Endothelial cell (in vitro differentiated cells): ENCODE measurements around the gene IFT172. TPM values are rescaled to one million over a fixed set of nuclear protein-coding genes. Genes with fewer than 3 reads are reported as not detected.
A peak's percentile ranks its signal among the peaks of the same experiment; 100 is the strongest.

Experiments
- DNase-seq: peaks from one replicate; pipeline ENCODE4 v3.0.0; 2021; ENCODE audit warnings: low spot score
- H3K27ac Mint-ChIP-seq: one replicate; pipeline ENCODE4 v1.8.0; 2021; ENCODE audit warnings: mixed read lengths, inconsistent platforms; ENCODE audit not compliant: unreplicated experiment
- H3K27me3 Mint-ChIP-seq: one replicate; pipeline ENCODE4 v1.8.0; 2021; ENCODE audit warnings: mild to moderate bottlenecking, moderate library complexity, mixed read lengths, inconsistent platforms; ENCODE audit not compliant: unreplicated experiment
- H3K36me3 Mint-ChIP-seq: one replicate; pipeline ENCODE4 v1.8.0; 2021; ENCODE audit warnings: mild to moderate bottlenecking, low read depth, mixed read lengths, inconsistent platforms; ENCODE audit not compliant: unreplicated experiment
- H3K4me1 Mint-ChIP-seq: one replicate; pipeline ENCODE4 v1.8.0; 2021; ENCODE audit warnings: mild to moderate bottlenecking, mixed read lengths, inconsistent platforms; ENCODE audit not compliant: unreplicated experiment
- H3K4me3 Mint-ChIP-seq: one replicate; pipeline ENCODE4 v1.8.0; 2021; ENCODE audit warnings: mild to moderate bottlenecking, mixed read lengths, inconsistent platforms; ENCODE audit not compliant: unreplicated experiment
- H3K9me3 Mint-ChIP-seq: one replicate; pipeline ENCODE4 v1.8.0; 2021; ENCODE audit warnings: mixed read lengths, inconsistent platforms; ENCODE audit not compliant: unreplicated experiment
- total RNA-seq: library from RNA; stranded (reverse); fragmentation: NEBNext Ultra II Directional; extraction: Animal tissue kit (Norgen Biotek cat#: 25700); gene quantifications from one replicate; pipeline ENCODE4 v1.2.1, GENCODE V29; 2021; ENCODE audit not compliant: unreplicated experiment
- TF ChIP-seq, protein P1 (sequence below): fragments of 200-600 bp; sonication (generic); IDR thresholded peaks from one replicate; pipeline ENCODE4 v1.5.0; 2021; ENCODE audit warnings: antibody characterized with exemption; ENCODE audit not compliant: unreplicated experiment

Gene IFT172
- total RNA-seq, 1 donor from 2014 or later, result 32.2 TPM

DNA sequence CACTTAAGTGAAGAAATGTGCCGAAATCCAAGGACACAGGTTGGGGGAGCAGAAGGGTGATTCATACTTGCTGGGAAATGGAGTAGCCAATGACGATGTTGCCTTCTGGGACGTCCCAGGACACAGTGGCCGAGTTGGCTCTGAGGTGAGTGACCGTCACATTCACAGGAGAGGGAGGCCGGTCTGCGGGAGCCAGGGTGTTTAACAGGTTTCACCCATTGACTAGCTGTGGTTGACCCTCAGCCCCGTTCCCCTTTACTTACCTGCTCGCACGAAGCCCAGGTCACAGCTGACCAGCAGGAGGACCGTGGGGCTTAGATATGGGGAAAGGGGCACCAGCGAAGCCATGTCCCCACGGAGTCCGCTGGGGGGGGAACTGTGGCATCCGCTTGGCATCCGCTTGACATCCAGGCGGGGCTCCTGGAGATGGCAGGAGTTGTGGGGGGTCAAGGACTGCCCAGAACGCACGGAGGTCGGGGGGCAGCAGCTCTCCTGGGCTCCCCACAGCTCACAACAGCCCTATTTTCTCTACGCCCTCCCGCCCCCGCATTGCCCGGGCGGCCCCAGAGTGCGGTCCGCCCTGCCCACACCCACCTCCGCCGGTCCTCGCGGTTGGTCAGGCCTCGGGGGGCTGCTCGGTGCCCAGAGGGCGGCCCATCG, 4.9 kb upstream of the IFT172 start:
- Mint-ChIP-seq H3K9me3 (no peaks in the 10 kb centered on the region), H3K4me1 (peaks cover 17% of the 10 kb centered on the region), H3K4me3 (peak overlapping the region; percentile 87), H3K27me3 (peaks cover 17% of the 10 kb centered on the region), H3K36me3 (peaks cover 3% of the 10 kb centered on the region), H3K27ac (no peak overlapping the region)
- peak; percentile 10 for DNase-seq
- TF ChIP-seq, protein P1, sequence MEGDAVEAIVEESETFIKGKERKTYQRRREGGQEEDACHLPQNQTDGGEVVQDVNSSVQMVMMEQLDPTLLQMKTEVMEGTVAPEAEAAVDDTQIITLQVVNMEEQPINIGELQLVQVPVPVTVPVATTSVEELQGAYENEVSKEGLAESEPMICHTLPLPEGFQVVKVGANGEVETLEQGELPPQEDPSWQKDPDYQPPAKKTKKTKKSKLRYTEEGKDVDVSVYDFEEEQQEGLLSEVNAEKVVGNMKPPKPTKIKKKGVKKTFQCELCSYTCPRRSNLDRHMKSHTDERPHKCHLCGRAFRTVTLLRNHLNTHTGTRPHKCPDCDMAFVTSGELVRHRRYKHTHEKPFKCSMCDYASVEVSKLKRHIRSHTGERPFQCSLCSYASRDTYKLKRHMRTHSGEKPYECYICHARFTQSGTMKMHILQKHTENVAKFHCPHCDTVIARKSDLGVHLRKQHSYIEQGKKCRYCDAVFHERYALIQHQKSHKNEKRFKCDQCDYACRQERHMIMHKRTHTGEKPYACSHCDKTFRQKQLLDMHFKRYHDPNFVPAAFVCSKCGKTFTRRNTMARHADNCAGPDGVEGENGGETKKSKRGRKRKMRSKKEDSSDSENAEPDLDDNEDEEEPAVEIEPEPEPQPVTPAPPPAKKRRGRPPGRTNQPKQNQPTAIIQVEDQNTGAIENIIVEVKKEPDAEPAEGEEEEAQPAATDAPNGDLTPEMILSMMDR, result no peak

DNA sequence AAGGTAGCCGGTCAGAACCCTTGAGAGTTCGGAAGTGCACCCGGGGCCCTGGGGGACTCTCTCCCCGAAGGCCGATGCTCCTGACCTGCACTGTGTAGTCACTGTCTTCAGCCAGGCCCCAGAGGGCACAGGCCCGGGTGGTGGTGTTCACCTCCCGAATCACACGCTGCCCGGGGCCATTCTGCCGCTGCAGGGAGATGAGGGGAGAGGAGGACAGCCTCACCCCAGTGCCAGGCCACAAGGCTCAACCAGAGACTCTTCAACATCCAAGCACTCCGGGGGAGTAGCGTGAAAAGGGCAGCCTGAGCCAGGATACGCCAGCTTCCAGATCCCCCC, 4.4 kb upstream of the IFT172 start:
- peaks cover 18% of the 10 kb centered on the region for H3K4me1 Mint-ChIP-seq
- no peak for DNase-seq
- peak overlapping the region; percentile 87 for H3K4me3 Mint-ChIP-seq
- TF ChIP-seq, protein P1, result no peak
- H3K27me3 Mint-ChIP-seq, result peaks cover 17% of the 10 kb centered on the region
- H3K36me3 Mint-ChIP-seq, result peaks cover 3% of the 10 kb centered on the region
- H3K9me3 Mint-ChIP-seq, result no peaks in the 10 kb centered on the region
- H3K27ac Mint-ChIP-seq, result no peak overlapping the region

DNA sequence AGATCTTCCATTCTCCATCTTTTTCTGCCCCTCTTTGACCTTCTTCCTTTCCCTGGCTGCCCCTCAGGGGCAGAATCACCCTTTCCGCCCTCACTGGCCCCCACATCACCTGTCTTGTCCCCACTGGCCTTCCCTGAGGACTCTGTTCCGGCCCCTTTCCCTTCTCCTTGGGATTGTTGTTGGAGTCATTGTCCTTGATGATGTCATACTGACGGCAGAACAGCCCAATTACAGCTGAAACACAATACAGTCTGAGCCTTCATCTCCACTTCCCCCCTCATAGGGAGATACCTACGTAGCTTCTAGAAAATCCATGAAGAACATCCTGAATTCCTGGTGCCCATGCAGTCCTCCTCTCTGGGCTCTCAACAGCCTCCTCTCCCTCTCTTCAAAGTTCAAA, 3.0 kb upstream of the IFT172 start:
- peaks cover 3% of the 10 kb centered on the region for H3K36me3 Mint-ChIP-seq
- H3K4me3 Mint-ChIP-seq, result no peak overlapping the region
- no peak overlapping the region for H3K27ac Mint-ChIP-seq
- TF ChIP-seq, protein P1, result no peak
- no peaks in the 10 kb centered on the region for H3K9me3 Mint-ChIP-seq
- peaks cover 21% of the 10 kb centered on the region for H3K4me1 Mint-ChIP-seq
- DNase-seq, result no peak
- H3K27me3 Mint-ChIP-seq, result peaks cover 17% of the 10 kb centered on the region

DNA sequence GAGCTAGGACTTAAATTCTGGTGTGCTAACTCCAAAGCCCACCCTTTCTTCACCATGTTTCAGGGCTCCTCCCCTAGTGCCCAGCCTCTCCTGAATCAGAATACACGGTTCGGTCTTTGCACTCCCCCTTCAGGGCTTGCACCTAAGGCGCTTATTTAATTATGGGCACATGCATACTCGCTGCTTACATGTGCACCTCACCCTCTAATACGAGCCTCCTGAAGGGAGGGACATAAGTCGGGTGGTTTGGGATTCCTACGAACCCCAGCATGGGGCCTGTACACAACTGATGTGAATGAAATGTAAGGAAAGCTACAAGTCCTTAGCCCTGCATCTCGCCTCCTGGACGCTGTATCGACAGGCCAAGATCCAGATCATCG, 435 bp downstream of the IFT172 start:
- DNase-seq, result peak; percentile 17
- peaks cover 40% of the 10 kb centered on the region for H3K4me1 Mint-ChIP-seq

DNA sequence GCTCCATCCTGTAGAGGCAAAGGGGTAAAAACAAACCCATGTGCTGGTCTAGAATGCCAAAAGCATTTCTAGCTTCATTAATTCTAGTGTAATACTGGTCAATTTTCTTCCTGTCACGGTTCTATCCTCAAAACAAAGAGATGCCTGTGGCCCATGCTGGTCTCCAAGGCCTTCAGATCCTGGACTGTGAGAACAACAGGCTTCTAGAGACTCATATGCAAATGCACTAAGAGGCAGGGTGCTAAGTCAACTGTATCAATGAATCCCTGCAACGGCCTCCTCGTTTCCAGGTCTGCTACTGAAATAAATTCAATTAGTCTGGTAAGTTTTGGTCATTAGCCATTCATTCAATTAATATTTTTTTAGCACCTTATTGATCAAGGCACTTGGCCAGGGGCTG, 4.0 kb downstream of the IFT172 start:
- H3K36me3 Mint-ChIP-seq, result peaks cover 9% of the 10 kb centered on the region
- no peak for DNase-seq
- no peaks in the 10 kb centered on the region for H3K9me3 Mint-ChIP-seq
- no peak overlapping the region for H3K27ac Mint-ChIP-seq
- no peak overlapping the region for H3K4me3 Mint-ChIP-seq
- peaks cover 48% of the 10 kb centered on the region for H3K4me1 Mint-ChIP-seq
- H3K27me3 Mint-ChIP-seq, result peaks cover 2% of the 10 kb centered on the region
- TF ChIP-seq, protein P1, result no peak

More for the DNA sequence above, 435 bp downstream of the IFT172 start:
- Mint-ChIP-seq H3K27me3 (peaks cover 10% of the 10 kb centered on the region), H3K9me3 (no peaks in the 10 kb centered on the region), H3K27ac (peak overlapping the region; percentile 83), H3K36me3 (peaks cover 3% of the 10 kb centered on the region), H3K4me3 (peak overlapping the region; percentile 96)
- TF ChIP-seq, protein P1, result no peak
